Lower leg skin (tissue), 4 donors: ENCODE results near the gene HDAC4. TPM values are rescaled to one million over a fixed set of nuclear protein-coding genes. Genes with fewer than 3 reads are reported as not detected.

Experiments
- DNase-seq, 2 donors: peaks; one replicate each; pipeline ENCODE4 v3.0.0-alpha.2; 2019; ENCODE audit warnings: low spot score in 2 of 2
- H3K4me3 ChIP-seq: fragments of 200-600 bp; sonication (generic); 2 replicates; pipeline ENCODE4 v1.5.1; 2017; ENCODE audit warnings: mild to moderate bottlenecking, low read depth; ENCODE audit not compliant: poor library complexity, severe bottlenecking
- POLR2A ChIP-seq, 2 donors: fragments of 450-650 bp; IDR thresholded peaks; one replicate each; pipeline ENCODE4 v1.6.1; 2016 to 2017; ENCODE audit warnings: antibody characterized with exemption in 2 of 2, mild to moderate bottlenecking in 1 of 2, moderate library complexity in 1 of 2
- WGBS, 2 donors: methylation state at CpG; one replicate each; pipeline ENCODE4 v1.1.5; 2018; 5-methylcytosine and 5-hydroxymethylcytosine counted together
- intact Hi-C: fragments of 100-400 bp; cut with DNase I; formaldehyde crosslinking; loops from one replicate; pipeline ENCODE4 v1.15.0; 2023; ENCODE audit warnings: low total_unique reads
- total RNA-seq, 4 donors: library from RNA; depleted of rRNA; stranded (reverse); fragments of >200 nt; gene quantifications; one replicate each; pipeline ENCODE4 v1.1.0, GENCODE V29; 2016
- TF ChIP-seq, protein P1 (sequence below), 3 donors: fragments of 450-650 bp; IDR thresholded peaks; one replicate each; pipeline ENCODE4 v1.5.1; 2016; ENCODE audit warnings: antibody characterized with exemption in 3 of 3, mild to moderate bottlenecking in 3 of 3, moderate library complexity in 2 of 3

The HDAC4 gene
- total RNA-seq, 4 donors from 2014 or later = 27.4 to 85.5 (median 57.9) TPM

DNA sequence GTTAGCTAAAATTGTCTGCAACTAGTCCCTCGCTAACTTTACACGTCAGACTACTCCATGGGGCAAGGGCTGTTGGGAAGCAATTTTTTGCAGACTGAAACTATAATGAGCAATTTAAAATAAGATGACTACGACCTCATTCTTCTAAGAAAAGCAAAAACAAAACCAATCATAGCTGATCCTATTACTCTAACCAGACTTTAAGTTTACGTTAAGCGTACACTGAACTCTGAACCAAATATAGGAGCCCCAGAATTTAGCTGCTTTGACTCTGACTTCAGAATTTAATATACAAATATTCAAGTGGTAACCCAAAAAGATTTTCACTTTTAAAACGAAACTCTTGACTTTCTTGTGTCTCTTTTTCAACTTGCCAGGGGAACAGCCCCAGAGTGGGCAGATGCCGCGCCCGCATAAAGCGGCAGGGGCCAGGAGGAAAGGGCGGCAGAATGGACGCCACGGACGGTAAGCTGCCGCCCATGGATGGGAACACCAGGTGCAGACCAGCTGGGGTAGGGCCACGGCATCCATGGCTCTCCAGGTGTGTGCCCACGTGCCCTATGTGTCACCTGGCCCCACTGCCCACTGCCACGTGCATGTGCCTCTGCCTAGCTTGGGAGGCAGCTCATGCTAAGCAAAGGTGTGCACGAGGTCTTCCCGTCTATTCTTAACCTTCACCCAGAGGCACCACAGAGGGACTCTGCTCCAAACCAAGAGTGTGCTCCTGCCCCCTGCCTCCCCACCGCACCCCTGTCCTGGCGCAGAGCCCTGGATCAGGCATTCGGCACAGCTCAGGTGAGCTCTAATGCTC lies 217.6 kb downstream of the HDAC4 start:
- 92 to 96% methylated on average over 23 of the region's 23 CpGs for WGBS, 2 donors
- H3K4me3 ChIP-seq = no peak overlapping the region
- TF ChIP-seq, protein P1, sequence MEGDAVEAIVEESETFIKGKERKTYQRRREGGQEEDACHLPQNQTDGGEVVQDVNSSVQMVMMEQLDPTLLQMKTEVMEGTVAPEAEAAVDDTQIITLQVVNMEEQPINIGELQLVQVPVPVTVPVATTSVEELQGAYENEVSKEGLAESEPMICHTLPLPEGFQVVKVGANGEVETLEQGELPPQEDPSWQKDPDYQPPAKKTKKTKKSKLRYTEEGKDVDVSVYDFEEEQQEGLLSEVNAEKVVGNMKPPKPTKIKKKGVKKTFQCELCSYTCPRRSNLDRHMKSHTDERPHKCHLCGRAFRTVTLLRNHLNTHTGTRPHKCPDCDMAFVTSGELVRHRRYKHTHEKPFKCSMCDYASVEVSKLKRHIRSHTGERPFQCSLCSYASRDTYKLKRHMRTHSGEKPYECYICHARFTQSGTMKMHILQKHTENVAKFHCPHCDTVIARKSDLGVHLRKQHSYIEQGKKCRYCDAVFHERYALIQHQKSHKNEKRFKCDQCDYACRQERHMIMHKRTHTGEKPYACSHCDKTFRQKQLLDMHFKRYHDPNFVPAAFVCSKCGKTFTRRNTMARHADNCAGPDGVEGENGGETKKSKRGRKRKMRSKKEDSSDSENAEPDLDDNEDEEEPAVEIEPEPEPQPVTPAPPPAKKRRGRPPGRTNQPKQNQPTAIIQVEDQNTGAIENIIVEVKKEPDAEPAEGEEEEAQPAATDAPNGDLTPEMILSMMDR (IDR thresholded peaks at IDR 0.05) = no peak
- no peak for TF ChIP-seq POLR2A (IDR thresholded peaks at IDR 0.05)
- intact Hi-C loops = no loop called here
- peak in 1 of 2 donors; percentile 85 for DNase-seq

DNA sequence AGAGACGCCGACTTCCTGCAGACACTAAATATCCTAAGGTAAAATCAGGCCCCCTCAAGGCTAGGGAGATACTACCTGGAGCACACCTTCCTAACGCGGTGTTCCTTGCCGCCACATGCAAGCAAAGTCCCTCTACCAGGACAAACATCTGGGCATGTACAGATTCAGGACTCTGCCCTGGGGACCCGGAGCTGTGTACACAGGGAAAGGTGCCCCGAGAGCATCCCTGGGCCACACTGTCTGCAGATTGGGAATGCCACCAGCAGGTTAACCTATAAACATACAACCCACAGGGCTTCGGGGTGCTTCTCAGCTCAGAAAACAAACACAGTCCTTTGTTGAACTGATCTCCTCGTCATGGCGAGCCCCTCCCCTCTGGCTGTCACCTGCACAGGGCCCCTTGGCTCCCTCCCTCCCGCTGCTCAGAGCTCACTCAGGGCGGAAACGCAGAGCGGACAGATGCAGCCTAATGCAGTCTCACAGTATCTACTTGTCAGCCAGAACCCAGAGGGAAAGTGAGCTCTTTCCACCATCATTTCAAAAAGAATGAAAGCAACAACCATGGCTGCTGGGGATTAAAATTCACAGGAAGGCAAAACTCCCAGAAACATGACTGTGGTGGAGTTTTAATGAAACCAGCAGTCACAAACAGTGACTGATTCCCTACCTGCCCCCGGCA lies 218.8 kb downstream of the HDAC4 start:
- H3K4me3 ChIP-seq = no peak overlapping the region
- no peak for TF ChIP-seq POLR2A (IDR thresholded peaks at IDR 0.05)
- TF ChIP-seq, protein P1 (IDR thresholded peaks at IDR 0.05) = no peak
- 78 to 83% methylated on average over 15 of the region's 15 CpGs for WGBS, 2 donors
- peak in 1 of 2 donors; percentile 74 for DNase-seq
- intact Hi-C loops = no loop called here

DNA sequence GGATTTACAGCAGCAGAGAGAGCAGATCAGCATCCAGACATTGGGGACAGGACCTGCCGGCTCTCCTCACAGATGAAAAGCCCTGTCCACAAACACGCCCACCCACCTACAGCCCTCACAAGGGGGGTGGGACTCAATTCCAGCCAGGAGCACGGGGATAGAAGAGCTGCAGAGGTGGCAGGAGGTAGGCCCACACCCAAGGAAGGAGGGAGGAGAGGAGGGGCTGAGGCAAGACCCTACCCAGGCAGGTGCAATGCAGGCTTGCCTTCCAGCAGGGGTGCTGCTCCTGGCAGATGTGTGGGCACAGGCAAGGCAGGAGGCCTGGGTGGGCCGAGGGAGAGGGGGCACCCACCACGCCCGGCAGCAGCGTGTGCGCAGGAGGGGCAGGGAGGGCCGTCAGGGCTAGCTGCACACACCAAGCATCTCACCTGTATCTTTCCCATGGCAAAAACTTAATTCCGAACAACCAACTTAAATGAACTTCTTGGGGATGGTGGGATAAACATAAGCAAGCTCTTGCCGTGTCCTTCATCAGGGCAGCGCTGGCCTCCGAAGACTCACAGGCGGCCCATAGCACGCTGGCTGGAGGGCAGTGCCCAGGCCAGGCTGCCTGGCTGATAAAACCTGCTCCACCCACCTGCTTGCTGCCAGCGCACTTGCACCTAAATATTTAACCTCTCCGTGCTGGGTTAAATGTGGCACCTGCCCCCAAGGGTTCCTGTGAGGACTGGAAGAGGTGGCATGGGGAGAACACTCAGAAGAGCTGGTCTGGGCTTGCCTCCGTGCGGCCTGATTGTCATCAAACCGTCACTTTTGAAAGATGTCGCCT lies 219.5 kb downstream of the HDAC4 start:
- TF ChIP-seq POLR2A (IDR thresholded peaks at IDR 0.05) = no peak
- TF ChIP-seq, protein P1 (IDR thresholded peaks at IDR 0.05) = no peak
- peak in 1 of 2 donors; percentile 74 for DNase-seq
- WGBS, 2 donors = 82 to 84% methylated on average over 19 to 21 of the region's 21 CpGs
- H3K4me3 ChIP-seq = no peak overlapping the region
- intact Hi-C loops = no loop called here

DNA sequence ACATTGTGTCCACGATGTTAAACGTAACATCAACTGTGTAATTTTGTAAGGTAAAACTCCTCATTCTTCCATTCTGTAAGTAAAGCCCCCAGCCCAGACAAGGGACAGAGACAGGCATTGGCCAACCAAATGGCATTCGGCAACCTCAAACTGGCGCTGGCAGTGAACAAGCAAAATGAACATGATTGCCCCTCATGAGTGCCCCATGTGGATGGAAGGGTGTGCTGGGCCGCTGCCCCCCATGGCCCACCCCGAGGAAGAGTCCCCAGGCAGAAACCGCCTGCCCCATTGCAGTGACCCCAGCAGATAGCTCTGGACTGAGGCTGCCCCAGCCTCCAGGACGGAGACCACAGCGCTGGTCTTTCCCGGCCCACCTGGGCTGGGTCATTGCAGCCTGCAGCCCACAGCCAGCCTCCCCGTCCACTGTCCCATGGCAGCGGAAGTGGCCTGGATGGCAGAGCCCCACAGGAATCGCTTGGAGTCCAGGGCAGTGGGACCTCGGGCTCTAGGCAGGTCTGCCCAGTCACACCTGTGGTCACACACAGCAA lies 220.2 kb downstream of the HDAC4 start:
- 96% methylated on average over 10 to 12 of the region's 14 CpGs for WGBS, 2 donors

DNA sequence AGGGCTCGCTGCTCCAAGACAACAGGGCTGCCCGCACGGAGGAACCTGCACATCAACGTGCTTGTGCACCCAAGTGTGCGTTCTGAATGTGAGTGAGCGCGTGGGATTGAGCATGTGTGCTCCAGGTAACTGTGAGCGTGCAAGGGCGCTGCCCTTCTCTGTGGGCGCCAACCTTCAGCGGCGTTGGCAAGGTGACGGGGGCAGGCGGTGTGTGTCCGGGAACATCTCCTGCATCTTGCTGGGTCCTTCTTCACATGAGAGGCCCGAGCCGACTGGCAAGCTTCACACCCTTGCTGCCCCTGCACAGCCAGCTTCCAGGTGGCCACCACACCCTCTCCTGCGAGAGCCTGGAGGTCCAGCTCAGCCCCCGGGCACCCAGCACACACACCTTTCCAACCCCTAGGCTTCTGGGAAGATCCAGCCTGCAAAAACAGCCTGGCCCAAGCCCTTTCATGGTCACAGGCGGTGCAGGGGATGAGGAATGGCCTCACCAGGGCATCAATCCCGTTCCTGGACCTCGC lies 220.9 kb downstream of the HDAC4 start:
- intact Hi-C loops = no loop called here
- 90 to 95% methylated on average over 19 to 22 of the region's 22 CpGs for WGBS, 2 donors
- peak in 1 of 2 donors; percentile 81 for DNase-seq
- H3K4me3 ChIP-seq = no peak overlapping the region
- TF ChIP-seq POLR2A (IDR thresholded peaks at IDR 0.05) = no peak
- TF ChIP-seq, protein P1 (IDR thresholded peaks at IDR 0.05) = no peak

More for the DNA sequence above, 220.2 kb downstream of the HDAC4 start:
- no peak overlapping the region for H3K4me3 ChIP-seq
- no peak for TF ChIP-seq POLR2A (IDR thresholded peaks at IDR 0.05)
- TF ChIP-seq, protein P1 (IDR thresholded peaks at IDR 0.05) = no peak
- peak in 1 of 2 donors; percentile 82 for DNase-seq
- intact Hi-C loops = no loop called here
